Measurements from ENCODE around the gene FOXP2.

The FOXP2 gene

DNA sequence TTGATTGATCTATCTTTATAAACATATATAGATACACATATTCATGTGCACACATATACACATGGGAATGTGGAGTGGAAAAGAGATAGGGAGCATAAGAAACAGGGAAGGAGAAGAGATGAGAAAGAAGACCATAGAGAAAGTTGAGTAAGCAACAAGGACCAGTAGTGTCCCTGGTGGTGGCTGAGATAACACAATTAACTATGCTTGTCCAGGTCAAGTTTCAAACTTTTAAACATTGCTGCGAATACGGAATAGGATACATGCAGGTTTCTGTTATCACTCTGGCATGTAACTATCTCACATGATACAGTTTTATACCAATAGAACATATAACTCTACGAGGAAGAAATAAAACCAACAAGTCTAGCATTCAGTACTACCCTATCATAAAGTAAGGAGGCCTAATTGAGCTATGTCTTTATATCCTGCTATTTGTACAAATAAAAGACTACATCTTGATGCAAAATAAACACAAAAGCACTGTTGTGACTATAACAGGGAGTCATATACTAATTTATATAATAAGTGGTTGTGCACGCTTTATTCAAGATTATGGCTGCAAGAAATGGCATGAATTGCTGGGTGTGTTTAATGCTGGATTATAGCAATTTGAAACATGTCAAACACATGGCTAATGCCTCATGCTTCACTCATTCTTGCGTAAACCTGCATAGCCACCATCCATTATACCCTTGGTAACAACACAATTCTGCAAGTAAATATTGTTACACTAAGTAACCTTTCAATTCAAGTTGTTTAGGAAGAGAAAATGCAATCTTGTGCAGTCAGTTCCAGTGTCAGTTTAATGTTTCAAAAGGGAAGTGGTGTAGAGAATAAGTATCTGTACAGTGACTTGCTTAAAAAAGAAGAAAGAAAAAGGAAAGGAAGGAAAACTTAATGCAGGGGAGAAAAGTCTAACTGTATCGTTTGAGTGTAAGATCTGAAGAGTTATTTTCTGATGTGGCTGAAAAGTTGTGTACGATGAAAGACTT lies 8.2 kb downstream of the FOXP2 start:
- H3K4me3 ChIP-seq (ENCODE audit: low read length) = no peak overlapping the region
- no peak for DNase-seq (ENCODE audit: low read depth)
- TF ChIP-seq, protein P1, sequence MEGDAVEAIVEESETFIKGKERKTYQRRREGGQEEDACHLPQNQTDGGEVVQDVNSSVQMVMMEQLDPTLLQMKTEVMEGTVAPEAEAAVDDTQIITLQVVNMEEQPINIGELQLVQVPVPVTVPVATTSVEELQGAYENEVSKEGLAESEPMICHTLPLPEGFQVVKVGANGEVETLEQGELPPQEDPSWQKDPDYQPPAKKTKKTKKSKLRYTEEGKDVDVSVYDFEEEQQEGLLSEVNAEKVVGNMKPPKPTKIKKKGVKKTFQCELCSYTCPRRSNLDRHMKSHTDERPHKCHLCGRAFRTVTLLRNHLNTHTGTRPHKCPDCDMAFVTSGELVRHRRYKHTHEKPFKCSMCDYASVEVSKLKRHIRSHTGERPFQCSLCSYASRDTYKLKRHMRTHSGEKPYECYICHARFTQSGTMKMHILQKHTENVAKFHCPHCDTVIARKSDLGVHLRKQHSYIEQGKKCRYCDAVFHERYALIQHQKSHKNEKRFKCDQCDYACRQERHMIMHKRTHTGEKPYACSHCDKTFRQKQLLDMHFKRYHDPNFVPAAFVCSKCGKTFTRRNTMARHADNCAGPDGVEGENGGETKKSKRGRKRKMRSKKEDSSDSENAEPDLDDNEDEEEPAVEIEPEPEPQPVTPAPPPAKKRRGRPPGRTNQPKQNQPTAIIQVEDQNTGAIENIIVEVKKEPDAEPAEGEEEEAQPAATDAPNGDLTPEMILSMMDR (conservative IDR thresholded peaks at IDR 0.05; ENCODE audit: low read depth, low read length) = peak; percentile 33

- H3K4me3 ChIP-seq (ENCODE audit: low read length) = no peak overlapping the region
- no peak for DNase-seq (ENCODE audit: low read depth)
- TF ChIP-seq, protein P1 (conservative IDR thresholded peaks at IDR 0.05; ENCODE audit: low read depth, low read length) = no peak
Measured at GRCh38 chr7:114426382-114426781, 11.8 kb downstream of the FOXP2 start.

GRCh38 chr7:114426824-114427223 lies 12.2 kb downstream of the FOXP2 start:
- DNase-seq (ENCODE audit: low read depth) = no peak
- TF ChIP-seq, protein P1 (conservative IDR thresholded peaks at IDR 0.05; ENCODE audit: low read depth, low read length) = peak; percentile 50

GRCh38 chr7:114428211-114428610 lies 13.6 kb downstream of the FOXP2 start:
- H3K4me3 ChIP-seq (ENCODE audit: low read length) = no peak overlapping the region
- DNase-seq (ENCODE audit: low read depth) = no peak
- TF ChIP-seq, protein P1 (conservative IDR thresholded peaks at IDR 0.05; ENCODE audit: low read depth, low read length) = no peak

More at GRCh38 chr7:114426824-114427223, 12.2 kb downstream of the FOXP2 start:
- no peak overlapping the region for H3K4me3 ChIP-seq (ENCODE audit: low read length)

DNA sequence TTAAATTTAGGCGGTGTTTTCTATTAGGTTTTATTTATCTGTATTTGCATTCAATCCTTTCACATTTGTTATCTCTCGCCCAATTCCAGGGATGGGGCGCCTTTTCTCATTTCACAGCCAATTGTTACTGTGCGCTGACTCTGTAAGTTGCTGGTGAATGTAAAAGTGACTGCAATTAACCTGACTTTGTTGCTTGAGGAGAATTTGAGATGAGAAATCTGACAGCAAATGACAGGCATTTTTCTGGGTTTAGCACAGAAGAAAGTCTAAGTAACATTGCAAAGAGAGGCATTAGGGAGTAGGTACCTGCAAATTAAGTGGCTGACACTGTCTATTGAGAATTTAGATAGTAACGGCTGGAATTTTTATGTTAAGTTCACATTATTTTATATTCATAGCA lies 16.6 kb downstream of the FOXP2 start:
- TF ChIP-seq, protein P1 (conservative IDR thresholded peaks at IDR 0.05; ENCODE audit: low read depth, low read length) = no peak
- H3K4me3 ChIP-seq (ENCODE audit: low read length) = no peak overlapping the region
- DNase-seq (ENCODE audit: low read depth) = no peak

DNA sequence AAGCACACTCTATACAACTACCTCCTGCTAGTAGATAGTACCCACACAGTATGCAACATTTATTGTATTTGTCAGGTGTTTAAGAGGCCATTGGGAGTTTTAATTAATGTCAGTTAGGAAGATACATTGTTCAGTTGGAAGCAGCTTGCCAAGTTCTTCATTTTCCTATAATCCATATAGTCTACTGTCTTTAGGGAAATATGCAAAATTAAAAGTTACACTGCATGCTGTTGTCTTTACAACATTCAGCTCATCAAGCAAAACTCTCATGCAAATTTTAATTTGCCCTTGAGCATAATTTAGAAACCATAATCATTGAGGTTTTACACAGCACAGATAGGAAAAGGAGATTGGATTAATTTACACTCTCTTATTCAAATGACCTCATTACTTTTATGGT lies 17.4 kb downstream of the FOXP2 start:
- TF ChIP-seq, protein P1 (conservative IDR thresholded peaks at IDR 0.05; ENCODE audit: low read depth, low read length) = no peak
- no peak for DNase-seq (ENCODE audit: low read depth)
- no peak overlapping the region for H3K4me3 ChIP-seq (ENCODE audit: low read length)

DNA sequence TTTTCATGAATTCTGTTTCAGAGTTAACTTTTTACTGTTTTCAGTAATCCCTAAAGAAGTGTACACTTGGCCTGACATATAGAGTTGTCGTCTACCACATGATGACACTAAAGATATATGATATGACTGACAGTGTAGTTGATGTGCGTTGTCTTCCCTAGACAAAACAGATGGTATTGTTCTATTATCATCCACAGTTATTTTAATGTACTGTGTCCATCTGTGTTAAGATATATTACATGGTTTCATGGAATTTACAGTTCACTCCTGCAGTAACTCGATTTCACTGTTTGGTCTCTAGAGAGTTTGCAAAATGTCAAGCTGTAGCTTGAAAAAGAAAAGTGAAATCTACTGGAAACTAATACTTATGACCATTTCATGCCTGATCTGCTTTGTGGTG lies 18.1 kb downstream of the FOXP2 start:
- no peak for DNase-seq (ENCODE audit: low read depth)
- TF ChIP-seq, protein P1 (conservative IDR thresholded peaks at IDR 0.05; ENCODE audit: low read depth, low read length) = no peak
- H3K4me3 ChIP-seq (ENCODE audit: low read length) = no peak overlapping the region

Measured in retinal pigment epithelial cell (primary cell).